HG02588 (cell line): ENCODE measurements around the gene FMOD.

Source experiments
- ATAC-seq: cut with Tn5 transposase; IDR thresholded peaks from one replicate; pipeline ENCODE4 v1.9.1; 2021; ENCODE audit warnings: mild to moderate bottlenecking, moderate library complexity; ENCODE audit not compliant: unreplicated experiment

Gene FMOD

GRCh38 chr1:203361945-203362719, 11.2 kb upstream of the FMOD start:
- no peak for ATAC-seq

- no peak for ATAC-seq
Measured at GRCh38 chr1:203360547-203361185, 9.7 kb upstream of the FMOD start.

- no peak for ATAC-seq
Measured at GRCh38 chr1:203359010-203359571, 8.2 kb upstream of the FMOD start.

GRCh38 chr1:203354246-203354645, 3.3 kb upstream of the FMOD start:
- no peak for ATAC-seq

GRCh38 chr1:203353486-203353885, 2.6 kb upstream of the FMOD start:
- no peak for ATAC-seq

- ATAC-seq = no peak
Measured at GRCh38 chr1:203349773-203350524, 973 bp downstream of the FMOD start.

GRCh38 chr1:203349166-203349565, 1.8 kb downstream of the FMOD start:
- no peak for ATAC-seq

GRCh38 chr1:203346769-203347102, 4.2 kb downstream of the FMOD start:
- no peak for ATAC-seq

GRCh38 chr1:203346060-203346768, 4.7 kb downstream of the FMOD start:
- no peak for ATAC-seq

GRCh38 chr1:203343956-203344754, 6.8 kb downstream of the FMOD start:
- no peak for ATAC-seq

- no peak for ATAC-seq
Measured at GRCh38 chr1:203342192-203342940, 8.6 kb downstream of the FMOD start.

GRCh38 chr1:203340112-203340790, 10.7 kb downstream of the FMOD start:
- no peak for ATAC-seq

GRCh38 chr1:203338335-203339036, 12.4 kb downstream of the FMOD start:
- no peak for ATAC-seq

GRCh38 chr1:203336097-203336496, 14.8 kb downstream of the FMOD start:
- ATAC-seq = no peak

- ATAC-seq = no peak
Measured at GRCh38 chr1:203335503-203335902, 15.4 kb downstream of the FMOD start.

- ATAC-seq = no peak
Measured at GRCh38 chr1:203331224-203331623, 19.7 kb downstream of the FMOD start.

GRCh38 chr1:203328714-203329122, 22.2 kb downstream of the FMOD start:
- no peak for ATAC-seq
